Activated CD4-positive, alpha-beta memory T cell treated with anti-CD3 and anti-CD28 coated beads, Interleukin-2, amount 10 ng/mL, durations not matched to agents 7 days and 5 days (primary cell): ENCODE measurements around the gene HAPSTR1. TPM values are rescaled to one million over a fixed set of nuclear protein-coding genes. Genes with fewer than 3 reads are reported as not detected.
"Not testable (repeated sequence)": the region's sequence is repeated elsewhere in the genome, so short reads cannot be mapped to it uniquely, and the experiment has no call there.

Experiments
- CTCF ChIA-PET: fragments of 350-600 bp; sonication (Branson Sonifier 250); formaldehyde crosslinking; loops from one replicate; lab custom pipeline; 2021; ENCODE audit warnings: antibody characterized with exemption, inconsistent platforms; lab: Charles Lee
- POLR2A ChIA-PET: fragments of 350-600 bp; sonication (Branson Sonifier 250); formaldehyde crosslinking; loops from one replicate; lab custom pipeline; 2021; ENCODE audit warnings: antibody characterized with exemption; lab: Charles Lee
- DNase-seq: peaks from one replicate; pipeline ENCODE4 v3.0.0-alpha.2; 2020
- H3K27ac Mint-ChIP-seq: one replicate; pipeline ENCODE4 v1.8.0; 2021; ENCODE audit warnings: mild to moderate bottlenecking, mixed read lengths
- H3K27me3 Mint-ChIP-seq: one replicate; pipeline ENCODE4 v1.8.0; 2021; ENCODE audit warnings: mixed read lengths
- H3K36me3 Mint-ChIP-seq: one replicate; pipeline ENCODE4 v1.8.0; 2021; ENCODE audit warnings: low read depth, mixed read lengths
- H3K4me1 Mint-ChIP-seq: one replicate; pipeline ENCODE4 v1.8.0; 2021; ENCODE audit warnings: mixed read lengths
- H3K4me3 Mint-ChIP-seq: one replicate; pipeline ENCODE4 v1.8.0; 2021; ENCODE audit warnings: mild to moderate bottlenecking, mixed read lengths
- H3K9me3 Mint-ChIP-seq: one replicate; pipeline ENCODE4 v1.8.0; 2021; ENCODE audit warnings: mixed read lengths
- total RNA-seq, 2 experiments: library from RNA; stranded (reverse); gene quantifications; one replicate each; pipeline ENCODE4 v1.2.3, GENCODE V29; 2021

The HAPSTR1 gene
- total RNA-seq: 10 to 100 TPM; 65.1 to 65.3 TPM

GRCh38 chr16:9090960-9091866 is at the start of gene HAPSTR1:
Gene HAPSTR1 (plus strand): TSS chr16:9091644. CDS start chr16:9092045, 401 bp downstream.
- Mint-ChIP-seq H3K4me1 (peaks cover 29% of the 10 kb centered on the region), H3K27ac (peak within 1 kb of the TSS; percentile 97), H3K27me3 (no peaks in the 10 kb centered on the region), H3K4me3 (peak within 1 kb of the TSS; percentile 99), H3K9me3 (no peaks in the 10 kb centered on the region), H3K36me3 (peaks cover 36% of the 10 kb centered on the region)
- ChIA-PET POLR2A (interaction anchor here (0.7 to 7.0 kb wide), 29 partner anchors 11 to 1846 kb away, joined by 3 to 234 read pairs (median 4); partner anchors contain the start of genes CARHSP1, PMM2, TMEM186 and USP7), CTCF (interaction anchor here (0.6 to 3.0 kb wide), 11 partner anchors 12 to 155 kb away, joined by 3 to 15 read pairs (median 3); partner anchors contain the start of gene USP7)
- DNase-seq: peak; percentile 99

GRCh38 chr16:9042533-9042932 is 48.9 kb upstream of the HAPSTR1 start:
- CTCF ChIA-PET: no interaction called here
- peaks cover 2% of the 10 kb centered on the region for H3K9me3 Mint-ChIP-seq
- DNase-seq: no peak
- POLR2A ChIA-PET: no interaction called here
- no peak overlapping the region for H3K27ac Mint-ChIP-seq
- H3K4me3 Mint-ChIP-seq: no peak overlapping the region
- H3K27me3 Mint-ChIP-seq: peaks cover 7% of the 10 kb centered on the region
- peaks cover 14% of the 10 kb centered on the region for H3K4me1 Mint-ChIP-seq
- peaks cover 6% of the 10 kb centered on the region for H3K36me3 Mint-ChIP-seq

- peaks cover 6% of the 10 kb centered on the region for H3K36me3 Mint-ChIP-seq
- ChIA-PET CTCF (no interaction called here), POLR2A (no interaction called here)
- H3K4me3 Mint-ChIP-seq: no peak overlapping the region
- H3K9me3 Mint-ChIP-seq: peaks cover 2% of the 10 kb centered on the region
- H3K4me1 Mint-ChIP-seq: peaks cover 20% of the 10 kb centered on the region
- no peak for DNase-seq
- no peak overlapping the region for H3K27ac Mint-ChIP-seq
- peaks cover 7% of the 10 kb centered on the region for H3K27me3 Mint-ChIP-seq
These were observed 48.3 kb upstream of the HAPSTR1 start for GRCh38 chr16:9042964-9043680.

- H3K36me3 Mint-ChIP-seq, H3K9me3 Mint-ChIP-seq, H3K27ac Mint-ChIP-seq, POLR2A ChIA-PET, H3K4me3 Mint-ChIP-seq, H3K27me3 Mint-ChIP-seq, DNase-seq, CTCF ChIA-PET: not testable (repeated sequence)
- peaks cover 29% of the 10 kb centered on the region for H3K4me1 Mint-ChIP-seq
These were observed 45.9 kb upstream of the HAPSTR1 start for GRCh38 chr16:9045562-9045961.

GRCh38 chr16:9046667-9047055 is 44.8 kb upstream of the HAPSTR1 start:
- no peaks in the 10 kb centered on the region for H3K27me3 Mint-ChIP-seq
- DNase-seq: no peak
- H3K4me3 Mint-ChIP-seq: no peak overlapping the region
- H3K27ac Mint-ChIP-seq: no peak overlapping the region
- peaks cover 6% of the 10 kb centered on the region for H3K36me3 Mint-ChIP-seq
- peaks cover 29% of the 10 kb centered on the region for H3K4me1 Mint-ChIP-seq
- peaks cover 2% of the 10 kb centered on the region for H3K9me3 Mint-ChIP-seq
- CTCF ChIA-PET: interaction anchor here (1.6 to 2.0 kb wide), 2 partner anchors 38 to 166 kb away, joined by 3 to 9 read pairs; no protein-coding TSS in a partner anchor
- POLR2A ChIA-PET: interaction anchor here (0.8 to 2.3 kb wide), 3 partner anchors 26 to 96 kb away, joined by 3 to 14 read pairs (median 3); partner anchors contain the start of gene HAPSTR1

- DNase-seq: peak; percentile 63
- H3K4me3 Mint-ChIP-seq: no peak overlapping the region
- no peak overlapping the region for H3K27ac Mint-ChIP-seq
- peaks cover 29% of the 10 kb centered on the region for H3K4me1 Mint-ChIP-seq
- no peaks in the 10 kb centered on the region for H3K27me3 Mint-ChIP-seq
- H3K36me3 Mint-ChIP-seq: peaks cover 6% of the 10 kb centered on the region
- H3K9me3 Mint-ChIP-seq: peaks cover 2% of the 10 kb centered on the region
- ChIA-PET POLR2A (interaction anchor here (1.7 to 2.3 kb wide), 2 partner anchors 25 to 44 kb away, joined by 3 to 14 read pairs; partner anchors contain the start of gene HAPSTR1), CTCF (interaction anchor here (0.6 to 2.0 kb wide), 4 partner anchors 30 to 167 kb away, joined by 3 to 9 read pairs (median 4); no protein-coding TSS in a partner anchor)
These were observed 43.6 kb upstream of the HAPSTR1 start for GRCh38 chr16:9047689-9048301.

- Mint-ChIP-seq H3K4me1 (peaks cover 29% of the 10 kb centered on the region), H3K4me3 (no peak overlapping the region), H3K9me3 (peaks cover 2% of the 10 kb centered on the region), H3K27me3 (no peaks in the 10 kb centered on the region), H3K36me3 (peaks cover 6% of the 10 kb centered on the region), H3K27ac (no peak overlapping the region)
- DNase-seq: no peak
- ChIA-PET CTCF (interaction anchor here (1.0 to 2.0 kb wide), 2 partner anchors 30 to 39 kb away, joined by 3 to 9 read pairs; no protein-coding TSS in a partner anchor), POLR2A (interaction anchor here (2.3 kb wide), 1 partner anchor 44 kb away, joined by 14 read pairs; the partner anchor contains the start of gene HAPSTR1)
These were observed 43.1 kb upstream of the HAPSTR1 start for GRCh38 chr16:9048302-9048700.

- Mint-ChIP-seq H3K27ac (no peak overlapping the region), H3K27me3 (no peaks in the 10 kb centered on the region), H3K4me3 (no peak overlapping the region), H3K9me3 (peaks cover 2% of the 10 kb centered on the region), H3K36me3 (peaks cover 6% of the 10 kb centered on the region), H3K4me1 (peaks cover 29% of the 10 kb centered on the region)
- POLR2A ChIA-PET: no interaction called here
- CTCF ChIA-PET: no interaction called here
- no peak for DNase-seq
These were observed 42.2 kb upstream of the HAPSTR1 start for GRCh38 chr16:9049241-9049640.

- DNase-seq: peak; percentile 19
- CTCF ChIA-PET: interaction anchor here (0.6 to 1.0 kb wide), 3 partner anchors 15 to 47 kb away, joined by 3 to 6 read pairs (median 3); partner anchors contain the start of gene HAPSTR1
- Mint-ChIP-seq H3K27ac (no peak overlapping the region), H3K4me1 (peaks cover 29% of the 10 kb centered on the region), H3K4me3 (no peak overlapping the region), H3K9me3 (peaks cover 2% of the 10 kb centered on the region), H3K27me3 (no peaks in the 10 kb centered on the region), H3K36me3 (peaks cover 6% of the 10 kb centered on the region)
- POLR2A ChIA-PET: no interaction called here
These were observed 41.2 kb upstream of the HAPSTR1 start for GRCh38 chr16:9050102-9050830.

- Mint-ChIP-seq H3K9me3 (no peaks in the 10 kb centered on the region), H3K4me3 (no peak overlapping the region), H3K27me3 (no peaks in the 10 kb centered on the region), H3K27ac (no peak overlapping the region), H3K36me3 (no peaks in the 10 kb centered on the region), H3K4me1 (peaks cover 9% of the 10 kb centered on the region)
- DNase-seq: peak; percentile 27
- CTCF ChIA-PET: interaction anchor here (0.6 to 2.2 kb wide), 4 partner anchors 44 to 171 kb away, joined by 3 to 6 read pairs (median 4); no protein-coding TSS in a partner anchor
- POLR2A ChIA-PET: no interaction called here
These were observed 38.3 kb upstream of the HAPSTR1 start for GRCh38 chr16:9053006-9053601.

- CTCF ChIA-PET: no interaction called here
- Mint-ChIP-seq H3K4me3 (no peak overlapping the region), H3K27ac (no peak overlapping the region), H3K36me3 (no peaks in the 10 kb centered on the region), H3K4me1 (peaks cover 3% of the 10 kb centered on the region), H3K27me3 (no peaks in the 10 kb centered on the region), H3K9me3 (no peaks in the 10 kb centered on the region)
- no peak for DNase-seq
- POLR2A ChIA-PET: no interaction called here
These were observed 37.0 kb upstream of the HAPSTR1 start for GRCh38 chr16:9054460-9054859.
